Kidney (tissue), 14 donors: ENCODE measurements around the gene TEX44. TPM values are rescaled to one million over a fixed set of nuclear protein-coding genes. Genes with fewer than 3 reads are reported as not detected.

Source experiments
- DNase-seq, 5 donors: peaks; one replicate each; pipeline ENCODE4 v3.0.0-alpha.2; 2013 to 2020
- FAIRE-seq: peaks from 2 replicates; lab custom pipeline; 2012; peaks lifted over from hg19 to GRCh38; lab: Jason Lieb, UNC
- H3K27ac ChIP-seq, 2 donors: one replicate each; pipeline ENCODE4 v1.7.0; 2013; ENCODE audit warnings: low read depth in 2 of 2, low read length in 2 of 2, inconsistent platforms in 1 of 2
- H3K27me3 ChIP-seq: one replicate; pipeline ENCODE4 v1.7.1; 2013; ENCODE audit warnings: low read length, inconsistent platforms; ENCODE audit not compliant: control insufficient read depth, insufficient read depth
- H3K36me3 ChIP-seq, 3 donors: one replicate each; pipeline versions ENCODE4 v1.7.0 to v1.7.1; 2013; ENCODE audit warnings: low read length in 3 of 3, control low read depth in 1 of 3, inconsistent platforms in 1 of 3; ENCODE audit not compliant: insufficient read depth in 3 of 3, control insufficient read depth in 2 of 3
- H3K4me1 ChIP-seq, 3 donors: one replicate each; pipeline versions ENCODE4 v1.7.0 to v1.7.1; 2013; ENCODE audit warnings: low read length in 3 of 3, inconsistent platforms in 1 of 3, low read depth in 1 of 3; ENCODE audit not compliant: control insufficient read depth in 2 of 3, insufficient read depth in 2 of 3
- H3K4me3 ChIP-seq, 3 donors: one replicate each; pipeline versions ENCODE4 v1.7.0 to v1.8.1; 2013; ENCODE audit warnings: low read length in 3 of 3, control low read depth in 1 of 3, inconsistent platforms in 1 of 3
- H3K9ac ChIP-seq, 3 donors: one replicate each; pipeline versions ENCODE4 v1.7.0 to v1.7.1; 2013; ENCODE audit warnings: low read length in 3 of 3, control low read depth in 1 of 3, inconsistent platforms in 1 of 3
- H3K9me3 ChIP-seq, 3 donors: one replicate each; pipeline versions ENCODE4 v1.7.0 to v1.7.1; 2013; ENCODE audit warnings: low read length in 3 of 3, control low read depth in 1 of 3, inconsistent platforms in 1 of 3; ENCODE audit not compliant: control insufficient read depth in 2 of 3, insufficient read depth in 1 of 3
- CTCF ChIP-seq: IDR thresholded peaks from 3 replicates; pipeline ENCODE4 v1.5.1; 2012; ENCODE audit warnings: mild to moderate bottlenecking, moderate library complexity, borderline replicate concordance; ENCODE audit not compliant: insufficient read depth; ENCODE audit errors: extremely low read depth
- intact Hi-C: fragments of 100-400 bp; cut with DNase I; formaldehyde crosslinking; loops from one replicate; pipeline ENCODE4 v1.11.1; 2022
- polyA plus RNA-seq: library from polyadenylated mRNA; stranded (reverse); fragments of 350-450 nt; fragmentation: Illumina TruSeq; extraction: RNeasy Lipid Tissue Mini Kit (QIAGEN cat#74804); gene quantifications from one replicate; pipeline ENCODE4 v1.2.3, GENCODE V29; 2014; ENCODE audit warnings: low read depth, low replicate concordance; ENCODE audit not compliant: insufficient read depth
- total RNA-seq: library from RNA; stranded (reverse); fragmentation: NEBNext Ultra II Directional; extraction: Animal tissue kit (Norgen Biotek cat#: 25700); gene quantifications from one replicate; pipeline ENCODE4 v1.2.1, GENCODE V29; 2021
- donor health status: control.
- donor health status: control.
- donor health status: control.
- donor health status: control.
- donor health status: control.
- donor health status: DM: yes; HTN: yes; CAD: no.
- donor health status: Normal renal cell carcinoma (clear cell type).

The TEX44 gene
- total and polyA plus RNA-seq, 2 donors from 2014 or later, result not detected

GRCh38 chr2:231602859-231603467 lies 10.3 kb downstream of the TEX44 start:
- intact Hi-C loops, result no loop called here
- Histone ChIP-seq H3K36me3 (no peaks in the 10 kb centered on the region), H3K4me1 (peaks cover 0 to 20% (median 7%) of the 10 kb centered on the region in 3 donors), H3K27ac (peak overlapping the region; percentile 42 to 99), H3K4me3 (no peak overlapping the region), H3K9me3 (no peaks in the 10 kb centered on the region), H3K9ac (peak overlapping the region in 1 of 3 donors; percentile 95), H3K27me3 (no peaks in the 10 kb centered on the region)
- FAIRE-seq (no peak), DNase-seq (no peak)
- TF ChIP-seq CTCF, result no peak

GRCh38 chr2:231604101-231604684 lies 11.5 kb downstream of the TEX44 start:
- Histone ChIP-seq H3K4me3 (peak overlapping the region in 2 of 3 donors; percentile 64 to 68), H3K36me3 (no peaks in the 10 kb centered on the region), H3K27ac (peak overlapping the region; percentile 99), H3K9ac (peak overlapping the region in 2 of 3 donors; percentile 81 to 95), H3K9me3 (no peaks in the 10 kb centered on the region), H3K4me1 (peaks cover 0 to 20% (median 7%) of the 10 kb centered on the region in 3 donors), H3K27me3 (no peaks in the 10 kb centered on the region)
- intact Hi-C loops, result no loop called here
- FAIRE-seq (no peak), DNase-seq (peak in 3 of 5 donors; percentile 71 to 91 (median 90))
- TF ChIP-seq CTCF, result no peak

- peak overlapping the region in 2 of 3 donors; percentile 67 to 95 for H3K9ac ChIP-seq
- peak; percentile 99 to 100 (median 100) for DNase-seq
- no peaks in the 10 kb centered on the region for H3K27me3 ChIP-seq
- H3K27ac ChIP-seq, result peak overlapping the region; percentile 99
- no peak for FAIRE-seq
- peaks cover 0 to 20% (median 7%) of the 10 kb centered on the region in 3 donors for H3K4me1 ChIP-seq
- no peak for TF ChIP-seq CTCF
- intact Hi-C loops, result no loop called here
- H3K36me3 ChIP-seq, result no peaks in the 10 kb centered on the region
- H3K4me3 ChIP-seq, result peak overlapping the region in 2 of 3 donors; percentile 28 to 68
- H3K9me3 ChIP-seq, result no peaks in the 10 kb centered on the region
These were observed 12.3 kb downstream of the TEX44 start for GRCh38 chr2:231604685-231605606.
